Inferior parietal cortex (tissue), 1 donor: ENCODE data around the gene TMEM92.
"Not testable (repeated sequence)": the region's sequence is repeated elsewhere in the genome, so short reads cannot be mapped to it uniquely, and the experiment has no call there.

Experiments
- DNase-seq: peaks from one replicate; pipeline ENCODE4 v3.0.0-alpha.2; 2016; ENCODE audit errors: extremely low spot score

TMEM92 gene

GRCh38 chr17:50301891-50302584 lies 27.8 kb downstream of the TMEM92 start:
- no peak for DNase-seq

- DNase-seq: no peak
Observed at GRCh38 chr17:50303051-50303450, 28.8 kb downstream of the TMEM92 start.

- no peak for DNase-seq
Observed at GRCh38 chr17:50303596-50303995, 29.3 kb downstream of the TMEM92 start.

- no peak for DNase-seq
Observed at GRCh38 chr17:50304781-50305404, 30.6 kb downstream of the TMEM92 start.

- no peak for DNase-seq
Observed at GRCh38 chr17:50307654-50308053, 33.4 kb downstream of the TMEM92 start.

- no peak for DNase-seq
Observed at GRCh38 chr17:50308666-50309065, 34.4 kb downstream of the TMEM92 start.

GRCh38 chr17:50310455-50311111 lies 36.3 kb downstream of the TMEM92 start:
- no peak for DNase-seq

- DNase-seq: no peak
Observed at GRCh38 chr17:50311112-50311460, 36.8 kb downstream of the TMEM92 start.

- no peak for DNase-seq
Observed at GRCh38 chr17:50311483-50311882, 37.2 kb downstream of the TMEM92 start.

- no peak for DNase-seq
Observed at GRCh38 chr17:50312308-50312707, 38.0 kb downstream of the TMEM92 start.

GRCh38 chr17:50314456-50315011 lies 40.3 kb downstream of the TMEM92 start:
- no peak for DNase-seq

- DNase-seq: no peak
Observed at GRCh38 chr17:50316016-50316587, 41.8 kb downstream of the TMEM92 start.

GRCh38 chr17:50316660-50317059 lies 42.4 kb downstream of the TMEM92 start:
- DNase-seq: not testable (repeated sequence)

GRCh38 chr17:50317121-50317520 lies 42.9 kb downstream of the TMEM92 start:
- no peak for DNase-seq

- no peak for DNase-seq
Observed at GRCh38 chr17:50318501-50319285, 44.4 kb downstream of the TMEM92 start.

GRCh38 chr17:50319306-50320004 lies 45.2 kb downstream of the TMEM92 start:
- no peak for DNase-seq

- no peak for DNase-seq
Observed at GRCh38 chr17:50322271-50322670, 48.0 kb downstream of the TMEM92 start.

- no peak for DNase-seq
Observed at GRCh38 chr17:50323060-50323459, 48.8 kb downstream of the TMEM92 start.

GRCh38 chr17:50325906-50326305 lies 51.6 kb downstream of the TMEM92 start:
- no peak for DNase-seq

GRCh38 chr17:50326831-50327364 lies 52.6 kb downstream of the TMEM92 start:
- no peak for DNase-seq
